Astrocyte (in vitro differentiated cells and primary cell): ENCODE results near the gene PAK4. TPM values are rescaled to one million over a fixed set of nuclear protein-coding genes. Genes with fewer than 3 reads are reported as not detected.

ENCODE experiments used
- DNase-seq: peaks from one replicate; pipeline ENCODE4 v3.0.0-alpha.2; 2010; ENCODE audit warnings: low read depth
- FAIRE-seq: peaks from 2 replicates; lab custom pipeline; 2011; peaks lifted over from hg19 to GRCh38; lab: Jason Lieb, UNC
- H2AFZ ChIP-seq: 2 replicates; pipeline ENCODE4 v1.6.0; 2012; ENCODE audit warnings: low read depth, low read length, inconsistent platforms
- H3K27ac ChIP-seq: 2 replicates; pipeline ENCODE4 v1.5.1; 2011; ENCODE audit warnings: low read depth, low read length, inconsistent platforms
- H3K27me3 ChIP-seq: 2 replicates; pipeline ENCODE4 v1.6.0; 2011; ENCODE audit warnings: low read length, inconsistent platforms; ENCODE audit not compliant: insufficient read depth
- H3K36me3 ChIP-seq: 2 replicates; pipeline ENCODE4 v1.5.1; 2011; ENCODE audit warnings: low read length, inconsistent platforms; ENCODE audit not compliant: insufficient read depth
- H3K4me1 ChIP-seq: 2 replicates; pipeline ENCODE4 v1.5.1; 2011; ENCODE audit warnings: low read length, inconsistent platforms; ENCODE audit not compliant: insufficient read depth
- H3K4me2 ChIP-seq: 2 replicates; pipeline ENCODE4 v1.6.0; 2012; ENCODE audit warnings: low read length, inconsistent platforms
- H3K4me3 ChIP-seq: 2 replicates; pipeline ENCODE4 v1.5.1; 2011; ENCODE audit warnings: low read depth, mild to moderate bottlenecking, low read length, inconsistent platforms; ENCODE audit not compliant: insufficient read depth
- H3K79me2 ChIP-seq: 2 replicates; pipeline ENCODE4 v1.6.0; 2012; ENCODE audit warnings: mild to moderate bottlenecking, low read length, inconsistent platforms; ENCODE audit not compliant: insufficient read depth
- H3K9ac ChIP-seq: 2 replicates; pipeline ENCODE4 v1.6.0; 2012; ENCODE audit warnings: mild to moderate bottlenecking, low read length, inconsistent platforms
- H3K9me3 ChIP-seq: 2 replicates; pipeline ENCODE4 v1.5.1; 2012; ENCODE audit warnings: low read depth, mild to moderate bottlenecking, low read length, inconsistent platforms; ENCODE audit not compliant: insufficient read depth
- H4K20me1 ChIP-seq: 2 replicates; pipeline ENCODE4 v1.6.0; 2012; ENCODE audit warnings: low read length, inconsistent platforms; ENCODE audit not compliant: insufficient read depth
- H3K27ac Mint-ChIP-seq: one replicate; pipeline ENCODE4 v1.8.0; 2021; ENCODE audit warnings: mild to moderate bottlenecking, mixed read lengths; ENCODE audit not compliant: unreplicated experiment
- H3K27me3 Mint-ChIP-seq: one replicate; pipeline ENCODE4 v1.8.0; 2021; ENCODE audit warnings: low read depth, mixed read lengths; ENCODE audit not compliant: unreplicated experiment
- H3K36me3 Mint-ChIP-seq: one replicate; pipeline ENCODE4 v1.8.0; 2021; ENCODE audit warnings: low read depth, mixed read lengths; ENCODE audit not compliant: unreplicated experiment
- H3K4me1 Mint-ChIP-seq: one replicate; pipeline ENCODE4 v1.8.0; 2021; ENCODE audit warnings: low read depth, mixed read lengths; ENCODE audit not compliant: unreplicated experiment
- H3K4me3 Mint-ChIP-seq: one replicate; pipeline ENCODE4 v1.8.0; 2021; ENCODE audit warnings: mild to moderate bottlenecking, moderate library complexity, mixed read lengths; ENCODE audit not compliant: unreplicated experiment
- H3K9me3 Mint-ChIP-seq: one replicate; pipeline ENCODE4 v1.8.0; 2021; ENCODE audit warnings: mild to moderate bottlenecking, mixed read lengths; ENCODE audit not compliant: unreplicated experiment
- CTCF ChIP-seq: IDR thresholded peaks from 2 replicates; pipeline ENCODE4 v1.5.1; 2011; ENCODE audit warnings: low read depth, mild to moderate bottlenecking, inconsistent platforms, low read length, moderate library complexity; ENCODE audit not compliant: insufficient read depth
- EZH2 ChIP-seq: IDR thresholded peaks from 2 replicates; pipeline ENCODE4 v1.6.1; 2012; ENCODE audit warnings: mild to moderate bottlenecking, low read length, inconsistent platforms; ENCODE audit not compliant: insufficient read depth
- total RNA-seq: library from RNA; stranded (reverse); gene quantifications from 2 replicates; pipeline ENCODE4 v1.2.1, GENCODE V29; 2021

PAK4 gene
- total RNA-seq, 1 donor from 2014 or later, result 48.0 TPM

- Histone ChIP-seq H2AFZ (no peak overlapping the region), H3K36me3 (no peaks in the 10 kb centered on the region), H3K79me2 (no peaks in the 10 kb centered on the region), H3K4me2 (no peak overlapping the region), H3K9ac (no peak overlapping the region), H3K27me3 (peaks cover 34% of the 10 kb centered on the region), H3K4me3 (no peak overlapping the region), H3K9me3 (no peaks in the 10 kb centered on the region), H3K27ac (no peak overlapping the region), H4K20me1 (no peaks in the 10 kb centered on the region), H3K4me1 (no peaks in the 10 kb centered on the region)
- H3K27ac Mint-ChIP-seq, result no peak overlapping the region
- TF ChIP-seq CTCF (no peak), EZH2 (no peak)
- peaks cover 51% of the 10 kb centered on the region for H3K27me3 Mint-ChIP-seq
- no peaks in the 10 kb centered on the region for H3K36me3 Mint-ChIP-seq
- H3K4me1 Mint-ChIP-seq, result peaks cover 2% of the 10 kb centered on the region
- FAIRE-seq (no peak), DNase-seq (no peak)
- H3K9me3 Mint-ChIP-seq, result no peaks in the 10 kb centered on the region
- no peak overlapping the region for H3K4me3 Mint-ChIP-seq
Measured at GRCh38 chr19:39194832-39195542, 69.4 kb downstream of the PAK4 start.

GRCh38 chr19:39195755-39196154, 70.2 kb downstream of the PAK4 start:
- no peak overlapping the region for H3K4me3 Mint-ChIP-seq
- peaks cover 29% of the 10 kb centered on the region for H3K27me3 ChIP-seq

More at GRCh38 chr19:39195755-39196154, 70.2 kb downstream of the PAK4 start:
- Histone ChIP-seq H3K36me3 (no peaks in the 10 kb centered on the region), H3K9me3 (no peaks in the 10 kb centered on the region), H3K4me1 (no peaks in the 10 kb centered on the region), H3K27ac (no peak overlapping the region), H2AFZ (no peak overlapping the region), H3K79me2 (no peaks in the 10 kb centered on the region), H3K9ac (no peak overlapping the region), H3K4me3 (no peak overlapping the region), H3K4me2 (no peak overlapping the region), H4K20me1 (no peaks in the 10 kb centered on the region)
- no peak for DNase-seq
- Mint-ChIP-seq H3K4me1 (peaks cover 2% of the 10 kb centered on the region), H3K27me3 (peaks cover 57% of the 10 kb centered on the region), H3K27ac (no peak overlapping the region), H3K9me3 (no peaks in the 10 kb centered on the region), H3K36me3 (no peaks in the 10 kb centered on the region)
- no peak for FAIRE-seq
- TF ChIP-seq CTCF (no peak), EZH2 (no peak)
